Esophagus mucosa (tissue), 1 donor: Measurements from ENCODE around the gene MUC5AC. TPM values are rescaled to one million over a fixed set of nuclear protein-coding genes. Genes with fewer than 3 reads are reported as not detected.
"Not testable (repeated sequence)": the region's sequence is repeated elsewhere in the genome, so short reads cannot be mapped to it uniquely, and the experiment has no call there.

ENCODE experiments used
- ATAC-seq: fragments of 200-7000 bp; cut with Tn5 transposase; one replicate; pipeline ENCODE4 v1.9.1; 2020
- total RNA-seq: library from RNA; stranded (reverse); gene quantifications from one replicate; pipeline ENCODE4 v1.2.4, GENCODE V29; 2023
- donor health status: DM: yes; HTN: yes; CAD: no.

Gene MUC5AC
- total RNA-seq, 1 donor from 2014 or later = not detected

DNA sequence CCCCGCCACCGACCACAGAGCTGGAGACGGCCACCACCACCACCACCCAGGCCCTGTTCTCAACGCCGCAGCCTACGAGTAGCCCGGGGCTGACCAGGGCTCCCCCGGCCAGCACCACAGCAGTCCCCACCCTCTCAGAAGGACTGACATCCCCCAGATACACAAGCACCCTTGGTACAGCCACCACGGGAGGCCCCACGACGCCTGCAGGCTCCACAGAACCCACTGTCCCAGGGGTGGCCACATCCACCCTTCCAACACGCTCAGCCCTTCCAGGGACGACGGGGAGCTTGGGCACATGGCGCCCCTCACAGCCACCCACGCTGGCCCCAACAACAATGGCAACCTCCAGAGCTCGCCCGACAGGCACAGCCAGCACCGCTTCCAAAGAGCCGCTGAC, 84.0 kb downstream of the MUC5AC start:
- ATAC-seq = no peak

DNA sequence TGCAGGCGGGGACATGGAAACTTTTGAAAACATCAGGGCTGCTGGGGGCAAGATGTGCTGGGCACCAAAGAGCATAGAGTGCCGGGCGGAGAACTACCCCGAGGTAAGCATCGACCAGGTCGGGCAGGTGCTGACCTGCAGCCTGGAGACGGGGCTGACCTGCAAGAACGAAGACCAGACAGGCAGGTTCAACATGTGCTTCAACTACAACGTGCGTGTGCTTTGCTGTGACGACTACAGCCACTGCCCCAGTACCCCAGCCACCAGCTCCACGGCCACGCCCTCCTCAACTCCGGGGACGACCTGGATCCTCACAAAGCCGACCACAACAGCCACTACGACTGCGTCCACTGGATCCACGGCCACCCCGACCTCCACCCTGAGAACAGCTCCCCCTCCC, 84.5 kb downstream of the MUC5AC start:
- ATAC-seq = peak; percentile 73

DNA sequence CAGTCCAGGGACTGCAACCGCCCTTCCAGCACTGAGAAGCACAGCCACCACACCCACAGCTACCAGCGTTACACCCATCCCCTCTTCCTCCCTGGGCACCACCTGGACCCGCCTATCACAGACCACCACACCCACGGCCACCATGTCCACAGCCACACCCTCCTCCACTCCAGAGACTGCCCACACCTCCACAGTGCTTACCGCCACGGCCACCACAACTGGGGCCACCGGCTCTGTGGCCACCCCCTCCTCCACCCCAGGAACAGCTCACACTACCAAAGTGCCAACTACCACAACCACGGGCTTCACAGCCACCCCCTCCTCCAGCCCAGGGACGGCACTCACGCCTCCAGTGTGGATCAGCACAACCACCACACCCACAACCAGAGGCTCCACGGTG, 85.0 kb downstream of the MUC5AC start:
- not testable (repeated sequence) for ATAC-seq

DNA sequence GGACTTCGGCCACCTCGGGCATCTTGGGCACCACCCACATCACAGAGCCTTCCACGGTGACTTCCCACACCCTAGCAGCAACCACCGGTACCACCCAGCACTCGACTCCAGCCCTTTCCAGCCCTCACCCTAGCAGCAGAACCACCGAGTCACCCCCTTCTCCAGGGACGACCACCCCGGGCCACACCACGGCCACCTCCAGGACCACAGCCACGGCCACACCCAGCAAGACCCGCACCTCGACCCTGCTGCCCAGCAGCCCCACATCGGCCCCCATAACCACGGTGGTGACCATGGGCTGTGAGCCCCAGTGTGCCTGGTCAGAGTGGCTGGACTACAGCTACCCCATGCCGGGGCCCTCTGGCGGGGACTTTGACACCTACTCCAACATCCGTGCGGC, 85.8 kb downstream of the MUC5AC start:
- not testable (repeated sequence) for ATAC-seq

DNA sequence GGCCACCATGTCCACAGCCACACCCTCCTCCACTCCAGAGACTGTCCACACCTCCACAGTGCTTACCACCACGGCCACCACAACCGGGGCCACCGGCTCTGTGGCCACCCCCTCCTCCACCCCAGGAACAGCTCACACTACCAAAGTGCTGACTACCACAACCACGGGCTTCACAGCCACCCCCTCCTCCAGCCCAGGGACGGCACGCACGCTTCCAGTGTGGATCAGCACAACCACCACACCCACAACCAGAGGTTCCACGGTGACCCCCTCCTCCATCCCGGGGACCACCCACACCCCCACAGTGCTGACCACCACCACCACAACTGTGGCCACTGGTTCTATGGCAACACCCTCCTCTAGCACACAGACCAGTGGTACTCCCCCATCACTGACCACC, 86.8 kb downstream of the MUC5AC start:
- not testable (repeated sequence) for ATAC-seq

DNA sequence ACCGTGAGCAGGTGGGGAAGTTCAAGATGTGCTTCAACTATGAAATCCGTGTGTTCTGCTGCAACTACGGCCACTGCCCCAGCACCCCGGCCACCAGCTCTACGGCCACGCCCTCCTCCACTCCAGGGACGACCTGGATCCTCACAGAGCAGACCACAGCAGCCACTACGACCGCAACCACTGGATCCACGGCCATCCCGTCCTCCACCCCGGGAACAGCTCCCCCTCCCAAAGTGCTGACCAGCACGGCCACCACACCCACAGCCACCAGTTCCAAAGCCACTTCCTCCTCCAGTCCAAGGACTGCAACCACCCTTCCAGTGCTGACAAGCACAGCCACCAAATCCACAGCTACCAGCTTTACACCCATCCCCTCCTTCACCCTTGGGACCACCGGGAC, 88.0 kb downstream of the MUC5AC start:
- not testable (repeated sequence) for ATAC-seq

DNA sequence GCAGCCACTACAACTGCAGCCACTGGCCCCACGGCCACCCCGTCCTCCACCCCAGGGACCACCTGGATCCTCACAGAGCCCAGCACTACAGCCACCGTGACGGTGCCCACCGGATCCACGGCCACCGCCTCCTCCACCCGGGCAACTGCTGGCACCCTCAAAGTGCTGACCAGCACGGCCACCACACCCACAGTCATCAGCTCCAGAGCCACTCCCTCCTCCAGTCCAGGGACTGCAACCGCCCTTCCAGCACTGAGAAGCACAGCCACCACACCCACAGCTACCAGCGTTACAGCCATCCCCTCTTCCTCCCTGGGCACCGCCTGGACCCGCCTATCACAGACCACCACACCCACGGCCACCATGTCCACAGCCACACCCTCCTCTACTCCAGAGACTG, 88.5 kb downstream of the MUC5AC start:
- ATAC-seq = not testable (repeated sequence)

DNA sequence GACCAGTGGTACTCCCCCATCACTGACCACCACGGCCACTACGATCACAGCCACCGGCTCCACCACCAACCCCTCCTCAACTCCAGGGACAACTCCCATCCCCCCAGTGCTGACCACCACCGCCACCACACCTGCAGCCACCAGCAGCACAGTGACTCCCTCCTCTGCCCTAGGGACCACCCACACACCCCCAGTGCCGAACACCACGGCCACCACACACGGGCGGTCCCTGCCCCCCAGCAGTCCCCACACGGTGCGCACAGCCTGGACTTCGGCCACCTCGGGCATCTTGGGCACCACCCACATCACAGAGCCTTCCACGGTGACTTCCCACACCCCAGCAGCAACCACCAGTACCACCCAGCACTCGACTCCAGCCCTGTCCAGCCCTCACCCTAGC, 89.3 kb downstream of the MUC5AC start:
- not testable (repeated sequence) for ATAC-seq

DNA sequence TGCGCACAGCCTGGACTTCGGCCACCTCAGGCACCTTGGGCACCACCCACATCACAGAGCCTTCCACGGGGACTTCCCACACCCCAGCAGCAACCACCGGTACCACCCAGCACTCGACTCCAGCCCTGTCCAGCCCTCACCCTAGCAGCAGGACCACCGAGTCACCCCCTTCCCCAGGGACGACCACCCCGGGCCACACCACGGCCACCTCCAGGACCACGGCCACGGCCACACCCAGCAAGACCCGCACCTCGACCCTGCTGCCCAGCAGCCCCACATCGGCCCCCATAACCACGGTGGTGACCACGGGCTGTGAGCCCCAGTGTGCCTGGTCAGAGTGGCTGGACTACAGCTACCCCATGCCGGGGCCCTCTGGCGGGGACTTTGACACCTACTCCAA, 91.2 kb downstream of the MUC5AC start:
- ATAC-seq = not testable (repeated sequence)

DNA sequence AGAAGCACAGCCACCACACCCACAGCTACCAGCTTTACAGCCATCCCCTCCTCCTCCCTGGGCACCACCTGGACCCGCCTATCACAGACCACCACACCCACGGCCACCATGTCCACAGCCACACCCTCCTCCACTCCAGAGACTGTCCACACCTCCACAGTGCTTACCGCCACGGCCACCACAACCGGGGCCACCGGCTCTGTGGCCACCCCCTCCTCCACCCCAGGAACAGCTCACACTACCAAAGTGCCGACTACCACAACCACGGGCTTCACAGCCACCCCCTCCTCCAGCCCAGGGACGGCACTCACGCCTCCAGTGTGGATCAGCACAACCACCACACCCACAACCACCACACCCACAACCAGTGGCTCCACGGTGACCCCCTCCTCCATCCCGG, 92.7 kb downstream of the MUC5AC start:
- not testable (repeated sequence) for ATAC-seq

Other genes starting within 250 kb of the MUC5AC start
- gene CHID1, start 247.1 kb upstream of the MUC5AC start, total RNA-seq = 56.6 TPM
- gene AP2A2, start 232.1 kb upstream of the MUC5AC start, total RNA-seq = 34.9 TPM
- not detected for gene MUC6, start 121.2 kb upstream of the MUC5AC start, total RNA-seq
- gene MUC2, start 83.1 kb upstream of the MUC5AC start, total RNA-seq = 0.08 TPM
- 16.0 TPM for gene MUC5B, start 65.1 kb downstream of the MUC5AC start, total RNA-seq
- gene TOLLIP, start 151.7 kb downstream of the MUC5AC start, total RNA-seq = 118 TPM
- gene BRSK2, start 232.0 kb downstream of the MUC5AC start, total RNA-seq = 0.08 TPM